Lower leg skin (tissue), 3 donors: Measurements from ENCODE around the gene NPPA.
A peak's percentile ranks its signal among the peaks of the same experiment; 100 is the strongest.

Experiments used
- CTCF ChIP-seq, 3 donors: fragments of 450-650 bp; IDR thresholded peaks; one replicate each; pipeline ENCODE4 v1.5.1; 2016; ENCODE audit warnings: antibody characterized with exemption in 3 of 3, mild to moderate bottlenecking in 3 of 3, moderate library complexity in 2 of 3
- POLR2A ChIP-seq, 2 donors: fragments of 450-650 bp; IDR thresholded peaks; one replicate each; pipeline ENCODE4 v1.6.1; 2016 to 2017; ENCODE audit warnings: antibody characterized with exemption in 2 of 2, mild to moderate bottlenecking in 1 of 2, moderate library complexity in 1 of 2

- no peak for TF ChIP-seq CTCF (IDR thresholded peaks at IDR 0.05)
- peak in 1 of 2 donors; percentile 74 for TF ChIP-seq POLR2A (IDR thresholded peaks at IDR 0.05)
Measured at GRCh38 chr1:11805422-11806306, 41.9 kb downstream of the NPPA start, which contains the start of the genes CLCN6 and MTHFR.
